Dermis blood vessel endothelial cell (primary cell): ENCODE measurements around the gene SETD3. TPM values are rescaled to one million over a fixed set of nuclear protein-coding genes. Genes with fewer than 3 reads are reported as not detected.
A peak's percentile ranks its signal among the peaks of the same experiment; 100 is the strongest.

ENCODE experiments used
- DNase-seq: peaks from one replicate; pipeline ENCODE4 v3.0.0; 2010
- total RNA-seq: library from RNA; depleted of rRNA; stranded (reverse); fragments of >200 nt; gene quantifications from 2 replicates; pipeline ENCODE4 v1.2.3, GENCODE V29; 2014

The SETD3 gene
- 69.8 and 82.7 TPM in 2 replicates for total RNA-seq

DNA sequence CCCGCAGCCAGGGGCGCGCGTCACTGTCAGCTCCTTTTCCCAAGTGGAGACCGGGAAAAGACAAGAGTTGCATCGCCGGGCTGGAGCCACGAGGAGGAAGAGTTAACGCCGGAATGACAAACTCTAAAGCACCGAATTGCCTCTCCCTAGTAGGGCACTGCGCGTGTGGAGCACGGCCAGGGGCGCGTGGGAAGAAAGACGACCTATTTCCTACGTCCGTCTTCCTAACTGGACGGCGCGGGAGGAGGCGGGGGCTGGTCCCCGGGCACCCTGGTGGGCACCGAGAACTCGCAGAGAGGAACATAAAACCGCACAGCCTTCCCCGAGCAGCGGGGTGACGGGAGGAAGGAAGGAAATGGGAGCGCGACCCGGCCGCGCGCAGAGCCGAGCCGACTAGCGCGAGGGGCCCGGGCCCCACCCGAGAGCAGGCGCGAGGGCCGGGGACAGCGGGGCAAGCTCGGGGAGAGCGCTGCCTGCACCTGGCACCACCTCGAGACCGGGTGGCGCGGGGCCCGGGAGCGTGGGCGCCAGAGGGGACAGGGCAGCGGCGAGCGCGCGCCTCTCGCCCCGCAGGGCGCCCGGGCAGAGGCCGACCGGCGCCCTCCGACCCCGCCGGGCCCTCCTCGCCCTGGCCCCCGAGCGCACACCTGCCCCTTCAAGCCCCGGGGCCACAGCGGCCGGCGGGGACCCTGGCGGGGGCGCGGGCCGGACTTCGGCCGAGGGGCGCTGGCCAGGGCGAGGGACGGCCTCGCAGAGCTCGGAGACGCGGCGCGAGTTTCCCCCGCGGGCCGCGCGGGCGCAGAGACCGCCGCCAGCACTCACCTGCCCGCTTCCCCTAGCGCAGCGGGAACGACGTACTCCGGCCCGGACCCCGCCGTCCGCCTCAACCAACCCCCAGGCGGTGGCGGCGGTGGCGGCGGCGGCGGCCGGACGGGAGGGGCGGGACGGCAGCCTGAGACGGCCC is at the start of gene SETD3:
Gene SETD3 (minus strand): TSS at position 954 of the 964 bp plus-strand sequence. CDS start 15,054 bp downstream, outside the sequence.
- DNase-seq, result peak; percentile 69

DNA sequence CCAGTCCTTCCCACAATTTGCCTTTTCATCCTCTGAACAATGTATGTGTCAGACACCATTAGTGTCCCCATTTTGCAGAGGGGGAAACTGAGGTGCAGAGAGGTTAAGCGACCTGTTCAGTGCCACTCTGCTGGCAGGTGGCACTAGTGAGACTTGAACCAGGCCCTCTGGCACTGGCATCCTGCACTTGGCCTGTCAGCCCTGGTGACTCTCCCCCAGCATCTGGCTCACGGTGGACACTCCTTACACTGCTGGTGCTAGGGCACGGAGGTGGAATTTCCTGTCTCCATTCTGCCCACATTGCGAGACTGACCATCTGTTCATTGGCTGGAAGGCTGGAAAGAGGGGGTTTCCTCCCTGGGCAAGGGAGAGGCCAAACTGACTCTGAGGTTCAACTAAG is 49.2 kb upstream of the SETD3 start:
- peak; percentile 82 for DNase-seq

DNA sequence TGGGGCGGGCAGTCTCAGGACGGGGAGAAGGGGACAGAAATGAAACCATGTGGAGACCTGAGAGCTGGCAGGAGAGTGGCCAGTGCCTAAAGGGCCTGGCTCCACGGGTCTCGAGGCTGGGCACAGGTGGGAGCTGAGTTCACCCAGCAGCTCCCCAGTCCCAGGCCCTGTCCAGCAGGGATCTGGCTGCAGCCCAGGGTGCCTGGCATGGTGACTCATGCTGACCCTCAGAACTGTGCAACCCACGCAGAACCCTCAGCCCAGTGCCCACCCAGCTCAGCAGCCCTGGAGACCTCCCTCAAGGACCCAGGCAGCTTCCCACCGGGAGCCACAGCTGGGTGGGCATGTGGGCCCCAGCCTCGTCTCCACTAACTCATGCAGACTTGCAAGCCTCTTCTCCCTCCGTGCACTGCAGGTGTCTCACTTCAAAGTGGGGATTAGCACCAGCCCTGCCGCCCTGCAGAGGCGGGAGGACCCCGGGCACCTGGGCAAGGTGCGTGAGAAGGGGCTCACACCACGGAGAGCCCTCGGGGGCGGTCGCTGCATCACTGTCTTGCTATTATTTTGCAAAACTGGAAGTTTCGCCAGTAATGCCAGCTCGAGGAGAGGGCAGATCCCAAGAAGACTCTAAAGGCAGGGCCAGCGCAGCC is 46.9 kb upstream of the SETD3 start:
- DNase-seq, result no peak

DNA sequence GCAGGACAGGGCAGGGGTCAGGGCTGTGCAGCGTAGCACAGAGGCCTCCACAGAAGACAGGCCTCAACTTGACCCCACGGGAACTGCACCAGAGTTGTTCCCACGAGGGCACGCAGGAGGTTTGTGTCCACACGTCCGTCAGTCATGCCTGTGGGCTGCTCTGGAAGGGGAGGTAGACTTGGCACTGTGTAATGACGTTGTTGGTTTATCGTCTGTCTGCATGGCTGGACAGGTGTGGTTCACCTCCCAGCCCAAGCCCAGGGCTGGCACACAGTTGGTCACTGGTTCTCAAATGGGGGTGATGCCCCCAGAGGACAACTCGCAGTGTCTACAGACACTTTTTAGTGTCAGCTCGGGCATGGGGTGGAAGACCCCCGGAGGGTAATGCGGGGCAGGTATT is 46.4 kb upstream of the SETD3 start:
- no peak for DNase-seq

DNA sequence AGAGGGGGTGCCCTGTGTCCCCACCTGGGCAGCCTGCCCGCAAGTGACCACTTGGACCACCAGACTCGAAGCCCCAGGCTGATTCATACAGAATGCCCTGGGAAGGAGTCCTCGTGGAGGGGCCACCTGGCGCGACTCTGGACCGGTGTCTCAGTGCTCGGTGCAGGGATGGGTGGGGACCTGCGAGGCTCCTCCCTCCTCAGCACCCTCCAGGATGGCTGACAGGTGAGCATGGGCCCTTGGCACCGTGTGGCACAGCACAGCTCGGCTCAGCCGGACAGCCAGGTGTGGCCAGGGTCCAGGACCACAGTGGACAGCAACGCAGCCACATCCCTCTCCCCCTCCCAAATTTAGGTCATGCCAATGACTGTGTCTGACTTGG is 45.0 kb upstream of the SETD3 start:
- DNase-seq, result no peak

DNA sequence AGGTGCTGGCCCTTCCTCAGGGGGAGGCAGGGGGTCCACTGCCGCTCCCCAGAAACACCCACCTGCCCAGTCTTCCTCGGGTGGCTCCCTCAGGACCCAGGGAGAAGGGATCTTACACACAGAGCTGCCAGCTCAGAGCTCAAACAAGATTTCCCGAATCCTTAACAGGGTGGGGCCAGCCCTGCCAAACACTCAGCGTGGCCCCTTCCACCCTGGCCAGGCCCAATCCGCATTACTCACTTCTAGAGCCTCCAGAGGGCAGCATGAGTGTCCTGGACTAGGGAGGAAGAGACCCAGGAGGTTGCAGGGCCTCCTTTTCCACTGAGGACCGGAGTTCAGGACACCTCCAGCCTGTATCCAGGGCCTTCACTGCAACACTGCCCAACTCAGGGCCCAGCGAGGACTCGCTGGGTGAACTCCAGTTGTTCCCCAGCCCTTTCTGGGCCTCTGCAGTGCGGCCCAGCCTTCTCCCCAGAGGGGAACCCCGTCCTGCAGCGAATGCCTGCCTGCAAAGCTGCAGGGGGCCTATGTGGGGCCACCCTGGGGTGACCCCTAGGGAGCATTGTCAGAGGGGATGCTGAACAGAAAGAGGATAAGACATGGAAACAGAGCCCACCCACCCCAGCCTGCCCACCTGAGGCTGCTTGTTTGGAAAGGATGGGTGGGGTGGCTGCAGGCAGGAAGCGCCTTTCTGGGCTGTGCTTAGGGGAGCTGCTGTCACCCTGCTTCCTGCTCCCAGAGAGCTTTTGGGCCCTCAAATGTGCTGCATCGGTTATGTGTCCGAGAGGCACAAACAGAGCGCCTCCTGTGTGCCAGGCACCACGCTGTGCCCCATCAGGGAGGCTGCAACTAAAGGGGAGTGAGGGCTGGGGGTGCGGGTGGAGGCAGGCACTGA is 44.4 kb upstream of the SETD3 start:
- peak; percentile 62 for DNase-seq

DNA sequence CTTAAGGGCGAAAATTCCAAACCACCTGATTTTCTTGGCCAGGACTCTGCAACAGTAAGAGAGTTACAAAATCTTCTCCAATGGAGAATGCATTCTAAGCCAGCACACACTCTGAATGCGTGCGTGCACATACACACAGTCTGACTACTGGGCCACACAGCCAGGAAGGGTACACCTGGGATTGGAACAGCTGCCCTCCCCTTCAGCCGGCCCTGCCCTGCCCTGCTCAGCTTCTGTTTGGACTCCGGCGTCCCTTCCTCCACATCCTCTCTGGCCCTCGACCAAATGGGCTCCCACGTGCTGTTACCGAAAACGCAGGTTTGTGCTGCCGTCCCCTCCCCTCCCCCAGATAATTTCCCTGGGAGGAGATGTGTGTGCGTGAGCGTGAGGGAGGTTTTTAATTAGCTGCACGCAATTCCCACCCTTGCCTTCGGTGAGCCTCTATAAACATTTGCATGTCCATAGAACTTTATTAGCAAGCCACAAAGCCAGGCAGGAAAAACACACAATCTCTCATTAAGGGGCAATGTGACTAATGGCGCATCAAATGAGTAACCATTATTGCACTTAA is 43.5 kb upstream of the SETD3 start:
- DNase-seq, result peak; percentile 40

DNA sequence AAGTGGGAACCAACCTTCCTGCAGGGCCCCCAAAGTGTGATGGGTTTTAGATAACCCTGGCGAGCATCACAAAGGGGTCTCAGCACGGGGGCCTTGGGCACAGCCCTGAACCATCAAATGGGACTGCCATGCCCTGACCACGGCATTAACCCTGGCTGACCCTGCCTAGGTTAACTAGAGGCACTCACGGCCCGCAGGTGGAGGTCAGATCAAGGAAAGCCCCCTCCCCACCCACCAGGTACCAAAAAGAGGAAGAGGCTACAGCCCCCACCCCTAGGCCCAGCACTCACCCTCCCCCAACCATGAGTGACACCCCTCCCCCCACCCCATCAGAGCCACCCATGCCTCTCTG is 43.0 kb upstream of the SETD3 start:
- DNase-seq, result no peak

DNA sequence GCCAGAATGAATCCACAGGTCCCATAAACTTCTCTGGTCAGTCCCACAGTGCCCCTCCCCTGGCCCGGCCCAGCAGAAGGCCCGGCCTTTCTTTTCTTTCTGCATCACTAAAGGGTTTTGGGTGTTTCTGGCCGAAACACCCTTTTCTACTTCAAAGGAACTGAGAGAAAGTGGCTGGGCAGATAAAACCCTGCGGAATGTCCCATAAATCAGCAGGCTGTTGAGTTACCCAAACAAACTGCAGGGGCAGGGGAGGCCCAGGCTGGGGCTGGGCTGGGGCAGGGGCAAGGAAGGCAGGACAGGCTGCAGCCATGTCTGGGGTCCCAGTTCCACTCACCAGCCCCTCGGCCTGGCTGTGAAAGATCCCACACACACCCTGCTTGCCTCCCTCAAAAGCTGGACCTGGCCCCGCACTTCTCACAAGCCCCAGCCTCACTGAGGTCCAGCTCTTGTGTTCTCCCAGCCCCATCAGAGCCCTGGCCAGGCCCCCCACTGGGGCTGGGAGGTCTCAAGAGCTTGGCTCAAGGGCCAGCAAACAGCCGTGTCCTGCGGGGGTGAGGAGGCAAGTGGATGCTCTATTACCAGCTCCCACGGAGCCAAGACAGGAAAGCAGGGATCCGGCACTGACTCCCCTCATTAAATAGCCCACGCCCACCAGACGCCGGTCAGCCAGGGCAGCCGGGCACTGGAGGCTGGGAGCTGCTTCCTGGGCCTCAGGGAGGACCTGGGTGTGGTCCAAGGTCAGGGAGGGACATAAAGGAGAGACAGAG is 42.5 kb upstream of the SETD3 start:
- DNase-seq, result no peak

DNA sequence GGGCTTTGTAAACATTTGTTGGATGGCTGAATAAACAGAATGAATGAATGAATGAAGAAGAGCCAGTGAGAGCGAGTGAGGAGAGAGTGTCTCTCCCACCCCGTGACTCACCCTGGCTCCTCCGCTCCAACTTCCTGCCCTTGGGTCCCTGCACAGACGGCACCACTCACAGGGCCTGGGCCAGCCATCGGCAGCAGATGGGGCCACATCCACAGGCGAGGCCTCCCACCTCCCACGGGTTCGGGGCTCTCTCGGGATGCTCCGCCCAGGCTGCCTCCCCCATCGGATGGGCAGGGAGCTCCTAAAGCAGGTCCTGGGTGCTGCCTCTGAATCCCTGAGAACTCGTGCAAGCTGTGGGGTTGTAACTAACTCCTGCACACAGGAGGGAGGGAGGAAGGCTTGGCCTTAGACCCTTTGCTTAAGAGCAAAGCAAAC is 41.8 kb upstream of the SETD3 start:
- DNase-seq, result peak; percentile 59

DNA sequence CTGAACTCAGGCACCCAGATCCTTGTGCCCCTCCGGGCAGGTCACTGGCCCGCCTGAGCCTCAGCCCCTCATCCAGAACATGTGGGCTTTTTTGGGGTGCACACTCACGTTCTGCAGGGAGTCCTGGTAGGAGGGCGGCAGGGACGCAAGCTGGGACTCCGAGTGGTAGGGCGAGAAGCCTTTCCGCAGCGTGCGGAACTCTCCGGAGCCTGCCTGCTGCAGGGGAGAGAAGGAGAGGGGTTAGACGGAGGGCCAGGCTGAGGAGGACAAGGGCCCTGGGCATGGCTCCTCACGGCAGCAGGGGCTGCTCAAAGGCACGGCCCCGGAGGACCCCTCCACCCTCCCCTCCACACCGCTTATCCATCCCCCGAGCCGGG is 41.4 kb upstream of the SETD3 start:
- DNase-seq, result no peak

DNA sequence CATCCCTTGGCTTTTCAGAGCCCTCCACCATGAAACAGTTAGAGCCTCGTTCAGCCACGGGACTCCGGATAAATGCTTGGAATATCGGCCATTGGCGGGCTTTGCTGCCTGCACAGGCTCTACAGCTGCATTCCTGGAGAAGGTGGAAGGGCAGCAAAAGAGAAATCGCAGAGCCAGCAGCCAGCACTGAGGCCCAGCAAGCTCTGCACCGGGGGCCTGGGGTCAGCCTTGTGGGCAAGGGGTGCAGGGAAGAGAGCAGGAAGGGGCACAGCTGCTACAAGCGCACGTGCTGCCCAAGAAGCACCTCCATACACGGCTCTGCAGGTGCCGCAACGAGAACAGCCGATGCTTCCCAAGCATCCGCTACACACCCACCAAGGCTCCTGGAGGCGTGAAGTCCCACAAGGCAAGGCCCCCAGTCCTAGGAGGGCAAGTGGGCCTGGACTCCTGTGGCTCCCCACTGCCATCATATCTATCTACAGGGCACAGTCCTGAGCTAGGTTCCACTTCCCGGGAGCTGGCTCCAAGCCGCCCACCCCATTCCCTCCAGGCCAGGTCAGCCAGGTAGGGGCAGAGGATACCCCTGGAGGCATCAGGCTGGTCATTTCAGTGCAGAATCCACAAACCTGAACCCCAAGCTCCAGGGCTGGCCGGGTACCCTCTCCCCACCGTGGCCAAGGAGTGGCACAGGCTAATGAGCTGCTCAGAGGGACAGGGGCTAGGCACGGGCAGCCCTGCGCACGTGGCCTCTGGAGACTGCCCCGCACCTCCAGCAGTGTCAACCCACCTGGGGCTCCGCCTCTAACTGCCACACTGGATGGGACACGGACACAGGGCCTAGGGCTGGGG is 40.7 kb upstream of the SETD3 start:
- no peak for DNase-seq

DNA sequence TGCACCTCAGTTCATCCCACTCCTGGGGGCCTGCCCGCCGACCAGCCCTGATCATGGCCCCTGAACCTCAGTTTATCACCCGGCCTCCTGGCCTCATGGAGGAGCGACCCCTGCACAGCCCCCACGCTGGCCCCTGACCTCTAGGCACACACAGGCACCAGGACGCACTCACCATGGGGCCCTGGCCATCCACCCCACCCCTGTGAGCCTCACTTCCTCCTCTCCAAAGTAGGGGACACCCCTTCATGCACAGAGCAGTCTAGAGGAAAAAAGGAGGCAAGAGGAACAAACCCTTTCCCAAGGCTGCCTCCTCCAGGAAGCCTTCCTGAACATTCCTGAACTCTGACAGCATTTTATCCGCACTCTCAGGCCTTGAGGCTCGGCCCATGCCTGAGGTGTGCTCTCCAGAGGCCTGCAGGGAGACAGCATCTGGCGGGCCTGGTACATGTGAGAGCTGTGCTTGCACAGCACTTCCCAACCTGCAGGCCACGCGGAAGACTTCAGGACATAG is 40.0 kb upstream of the SETD3 start:
- DNase-seq, result no peak

DNA sequence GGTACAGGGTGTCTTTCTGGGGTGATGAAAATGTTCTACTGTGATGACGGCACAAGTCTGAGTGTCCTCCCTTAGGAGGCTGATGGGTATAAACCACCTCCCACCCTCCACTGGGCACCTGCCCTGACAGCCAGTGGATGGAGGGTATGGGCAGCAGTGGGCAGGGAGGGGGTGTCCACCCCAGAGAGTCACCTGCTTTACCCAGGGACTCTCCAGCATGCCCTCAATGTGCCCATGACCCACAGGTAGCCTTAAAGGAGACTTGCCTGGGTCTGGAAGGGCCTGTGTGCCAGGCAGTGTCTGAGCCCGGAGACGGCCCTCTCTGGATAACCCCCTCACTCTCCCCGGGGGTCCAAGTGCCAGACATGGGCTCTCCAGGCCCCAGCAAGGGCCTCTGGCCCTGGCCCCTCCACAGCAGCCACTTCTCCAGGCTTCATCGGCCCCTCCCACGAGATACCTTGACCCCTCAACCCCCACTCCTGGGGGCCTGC is 39.3 kb upstream of the SETD3 start:
- DNase-seq, result no peak

DNA sequence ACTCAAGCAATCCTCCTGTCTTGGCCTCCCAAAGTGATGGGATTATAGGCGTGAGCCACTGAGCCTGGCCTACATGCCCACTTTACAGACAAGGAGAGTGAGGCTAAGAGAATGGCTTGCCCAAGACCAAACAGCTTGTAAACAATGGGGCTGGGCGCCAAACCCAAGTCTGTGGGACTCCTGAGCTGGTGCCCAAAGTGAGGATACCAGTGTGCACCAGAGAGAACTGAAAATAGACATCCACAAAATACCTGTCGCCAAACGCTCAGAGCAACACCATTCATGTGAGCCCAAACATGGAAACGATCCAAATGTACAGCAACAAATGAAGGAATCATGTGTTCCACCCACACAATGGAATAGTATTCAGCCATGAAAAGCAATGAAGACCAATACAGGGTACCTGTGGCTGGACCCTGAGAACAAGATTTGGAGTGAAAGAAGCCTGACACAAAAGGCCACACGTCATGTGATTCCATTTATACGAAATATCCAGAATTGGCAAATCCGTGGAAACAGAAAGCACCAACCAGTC is 38.8 kb upstream of the SETD3 start:
- DNase-seq, result no peak

DNA sequence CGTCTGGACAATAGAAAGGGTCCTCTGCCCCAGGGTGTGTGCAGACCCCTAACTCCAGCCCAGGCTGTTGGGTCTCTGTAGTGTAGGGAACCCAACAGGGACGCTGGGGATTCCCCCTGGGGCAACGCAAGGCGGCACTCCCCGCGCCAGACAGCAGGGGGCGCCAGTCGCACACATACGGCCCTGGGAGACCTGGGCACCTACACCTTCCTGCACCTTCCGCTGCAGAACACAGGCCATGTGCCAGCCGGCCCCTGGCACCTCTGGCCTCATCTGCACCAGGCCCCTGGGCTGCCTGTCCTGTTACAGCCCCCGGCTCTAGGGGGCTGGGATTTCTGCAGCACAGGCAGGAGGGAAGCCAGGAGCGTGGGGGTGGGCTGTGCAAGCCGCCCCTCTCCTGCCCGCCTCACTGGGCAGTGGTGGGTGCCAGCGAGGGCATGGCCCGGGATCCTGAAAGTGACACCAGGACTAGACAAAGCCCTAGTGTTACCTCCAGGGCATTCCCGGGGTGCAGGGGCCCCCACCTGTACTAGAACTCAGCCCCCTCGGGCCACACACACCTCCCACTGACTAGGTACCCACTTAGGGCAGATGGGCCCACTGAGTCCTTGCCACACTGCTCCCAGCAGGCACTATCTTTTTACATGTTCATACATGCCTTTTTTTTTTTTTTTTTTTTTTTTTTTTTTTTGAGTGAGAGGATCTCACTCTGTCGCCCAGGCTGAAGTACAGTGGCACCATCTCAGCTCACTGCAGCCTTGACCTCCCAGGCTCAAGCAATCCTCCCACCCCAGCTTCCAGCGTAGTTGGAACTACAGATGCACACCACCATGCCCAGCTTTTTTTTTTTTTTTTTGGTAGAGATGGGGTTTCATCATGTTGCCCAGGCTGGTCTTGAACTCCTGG is 38.0 kb upstream of the SETD3 start:
- peak; percentile 78 for DNase-seq

DNA sequence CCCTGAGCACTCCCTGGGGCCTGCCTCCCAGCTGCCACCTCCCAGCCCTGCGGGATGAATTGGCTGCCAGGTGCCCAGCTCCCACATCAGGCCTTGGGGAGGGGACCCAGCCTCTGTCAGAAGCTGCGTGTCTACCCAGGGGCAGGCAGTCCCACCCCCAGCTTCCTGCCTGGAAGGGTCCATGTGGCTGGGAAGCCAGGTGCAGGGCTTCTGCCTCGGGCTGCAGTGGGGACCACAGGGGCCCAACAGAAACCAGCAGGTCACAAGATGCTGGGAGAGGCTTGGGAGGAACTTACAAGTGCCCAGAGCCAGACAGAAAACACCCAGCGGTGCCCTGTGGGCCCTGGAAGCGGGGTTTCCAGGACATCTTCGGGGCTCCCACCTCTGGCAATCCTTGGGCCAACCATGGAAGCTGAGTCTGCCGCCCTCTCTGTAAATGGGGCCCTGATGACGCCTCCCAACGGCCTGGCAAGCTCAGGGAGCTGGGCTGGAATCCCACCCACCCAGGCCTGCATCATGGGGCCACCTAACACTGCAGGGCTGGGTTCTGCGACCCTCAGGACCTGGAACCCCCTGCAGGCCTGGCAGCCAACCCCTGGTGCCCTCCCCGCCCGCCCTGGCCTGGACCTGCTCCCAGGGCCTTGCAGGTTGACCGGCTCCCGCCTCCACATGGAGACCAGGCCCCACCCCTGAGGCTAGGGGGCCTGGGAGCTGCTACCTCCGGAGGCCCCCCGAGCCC is 37.2 kb upstream of the SETD3 start:
- no peak for DNase-seq
